GM21576 (cell line): ENCODE results near the gene GMPR2.
A peak's percentile ranks its signal among the peaks of the same experiment; 100 is the strongest.
"Not testable (repeated sequence)": the region's sequence is repeated elsewhere in the genome, so short reads cannot be mapped to it uniquely, and the experiment has no call there.

Experiments used
- ATAC-seq: cut with Tn5 transposase; IDR thresholded peaks from one replicate; pipeline ENCODE4 v1.9.1; 2021; ENCODE audit warnings: mild to moderate bottlenecking, moderate library complexity; ENCODE audit not compliant: unreplicated experiment

Gene GMPR2

GRCh38 chr14:24198814-24199524 is 33.8 kb upstream of the GMPR2 start:
- ATAC-seq, result no peak

GRCh38 chr14:24202538-24202937 is 30.2 kb upstream of the GMPR2 start:
- ATAC-seq, result not testable (repeated sequence)

GRCh38 chr14:24203249-24203886 is 29.4 kb upstream of the GMPR2 start:
- not testable (repeated sequence) for ATAC-seq

GRCh38 chr14:24204163-24205146 is 28.3 kb upstream of the GMPR2 start:
- ATAC-seq, result no peak

- ATAC-seq, result no peak
Observed at GRCh38 chr14:24206260-24207103, 26.2 kb upstream of the GMPR2 start.

GRCh38 chr14:24207104-24207551 is 25.6 kb upstream of the GMPR2 start:
- ATAC-seq, result no peak

GRCh38 chr14:24207625-24208024 is 25.1 kb upstream of the GMPR2 start:
- ATAC-seq, result no peak

GRCh38 chr14:24211311-24211710 is 21.4 kb upstream of the GMPR2 start:
- no peak for ATAC-seq

- peak; percentile 75 for ATAC-seq
Observed at GRCh38 chr14:24212924-24213865, 19.5 kb upstream of the GMPR2 start, which contains the start of gene CHMP4A. TSS of gene CHMP4A (minus strand) at chr14:24213488. CDS start at chr14:24213439, 49 bp downstream.

- ATAC-seq, result no peak
Observed at GRCh38 chr14:24213866-24214662, 18.7 kb upstream of the GMPR2 start.

- peak; percentile 60 for ATAC-seq
Observed at GRCh38 chr14:24215495-24216344, 17.0 kb upstream of the GMPR2 start, which contains the start of gene MDP1. TSS of gene MDP1 (minus strand) at chr14:24216066. CDS start at chr14:24215955, 111 bp downstream.

GRCh38 chr14:24216345-24216699 is 16.4 kb upstream of the GMPR2 start:
- no peak for ATAC-seq

GRCh38 chr14:24216876-24217275 is 15.9 kb upstream of the GMPR2 start:
- ATAC-seq, result not testable (repeated sequence)

GRCh38 chr14:24219080-24219479 is 13.6 kb upstream of the GMPR2 start:
- ATAC-seq, result no peak

- no peak for ATAC-seq
Observed at GRCh38 chr14:24219521-24219920, 13.2 kb upstream of the GMPR2 start.

- not testable (repeated sequence) for ATAC-seq
Observed at GRCh38 chr14:24222987-24223386, 9.7 kb upstream of the GMPR2 start.

- ATAC-seq, result no peak
Observed at GRCh38 chr14:24224618-24225071, 8.1 kb upstream of the GMPR2 start.
